Measurements from ENCODE around the gene CNPY2. TPM values are rescaled to one million over a fixed set of nuclear protein-coding genes. Genes with fewer than 3 reads are reported as not detected.

CNPY2 gene
- total and polyA plus RNA-seq, 2 donors (not counting 3 experiments of a cell fraction or from before 2014, with no cell fraction given), result 183 to 256 TPM

DNA sequence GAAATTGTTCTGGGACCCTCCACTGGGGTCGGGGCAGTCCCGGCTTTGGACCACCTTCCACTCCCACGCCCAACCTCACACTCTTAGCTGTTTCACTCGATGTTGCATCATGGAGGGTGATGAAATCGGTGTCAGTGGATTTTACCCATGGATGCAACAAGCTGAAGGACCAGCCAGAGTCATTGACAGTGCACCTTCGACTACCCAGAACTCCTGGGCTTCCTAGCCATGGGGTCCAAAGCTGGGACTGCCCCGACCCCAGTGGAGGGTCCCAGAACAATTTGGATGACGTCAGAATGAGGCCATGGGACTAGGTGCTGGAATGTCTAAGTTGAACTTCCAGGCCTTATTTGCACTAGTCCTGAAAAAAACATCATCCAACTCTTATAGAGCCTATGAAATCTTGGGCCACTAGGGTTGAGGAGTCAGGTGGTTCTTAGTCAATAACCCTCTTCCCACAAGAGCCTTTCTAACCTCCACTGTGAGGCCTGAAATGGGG lies 22.0 kb upstream of the CNPY2 start:
- FAIRE-seq (no peak), DNase-seq (ENCODE audit: low read depth, low spot score) (no peak)
- no peaks in the 10 kb centered on the region for H3K9me3 ChIP-seq (replicated peaks; ENCODE audit: control insufficient read depth, insufficient read depth, low read length)
- no peak overlapping the region for H3K27ac ChIP-seq (ENCODE audit: insufficient read depth, low read depth, low read length)
- H3K9me1 ChIP-seq (replicated peaks; ENCODE audit: control insufficient read depth, extremely low read depth, insufficient read depth, low read length), result no peaks in the 10 kb centered on the region
- H2AFZ ChIP-seq (ENCODE audit: low read depth, low read length), result no peak overlapping the region
- H3K36me3 ChIP-seq (ENCODE audit: control insufficient read depth in 2 of 2, extremely low read depth in 1 of 2, insufficient read depth in 2 of 2, low read length in 2 of 2), result peaks cover 0 to 6% of the 10 kb centered on the region in 2 experiments
- no peaks in the 10 kb centered on the region for H3K79me2 ChIP-seq (ENCODE audit: control insufficient read depth, insufficient read depth, low read length)
- H4K20me1 ChIP-seq (replicated peaks; ENCODE audit: control insufficient read depth, extremely low read depth, insufficient read depth, low read length), result no peaks in the 10 kb centered on the region
- no peak overlapping the region for H3K9ac ChIP-seq (replicated peaks; ENCODE audit: extremely low read depth, insufficient read depth, low read length)
- no peak overlapping the region for H3K4me2 ChIP-seq (ENCODE audit: insufficient read depth, low read length)
- dilution Hi-C loops (cut with MboI; ENCODE audit: extremely low pct_ligation_motif_present, low sequenced_read_pairs) (no loop called here), intact Hi-C loops (cut with micrococcal nuclease) (no loop called here)
- H3K4me1 ChIP-seq (ENCODE audit: control insufficient read depth, extremely low read depth, insufficient read depth, low read length), result peaks cover 14% of the 10 kb centered on the region
- ChIA-PET CTCF (interaction anchor here (0.9 to 1.3 kb wide), 3 partner anchors 11 to 126 kb away, joined by 3 read pairs; no protein-coding TSS in a partner anchor), POLR2A (no interaction called here)
- no TSS peak for BruUV-seq (replicated peaks)
- H3K4me3 ChIP-seq (replicated peaks in 1 of 3; ENCODE audit: insufficient read depth in 1 of 3, low read depth in 1 of 3, low read length in 3 of 3), result no peak overlapping the region
- TF ChIP-seq GATA2 (IDR thresholded peaks at IDR 0.05; ENCODE audit: insufficient read depth, insufficient read length, low read depth, low read length), result no peak
- no peak for TF ChIP-seq MAX (IDR thresholded peaks at IDR 0.05; ENCODE audit: insufficient read depth, insufficient read length)
- no peak for TF ChIP-seq POLR2AphosphoS5 (IDR thresholded peaks at IDR 0.05; ENCODE audit: insufficient read depth, low read depth, low read length)
- no peak for TF ChIP-seq MYC (IDR thresholded peaks at IDR 0.05; ENCODE audit: low read depth, low read length)
- TF ChIP-seq FOS (IDR thresholded peaks at IDR 0.05; ENCODE audit: borderline replicate concordance, insufficient read depth, low read length), result no peak
- TF ChIP-seq EZH2 (IDR thresholded peaks at IDR 0.05; ENCODE audit: borderline replicate concordance, low read depth, low read length, severe bottlenecking), result no peak
- TF ChIP-seq JUN (IDR thresholded peaks at IDR 0.05; ENCODE audit: borderline replicate concordance, insufficient read depth, insufficient read length, low read depth), result no peak
- no peak for TF ChIP-seq POLR2A (IDR thresholded peaks at IDR 0.05; ENCODE audit: low read depth, low read length)
- TF ChIP-seq, protein P1, sequence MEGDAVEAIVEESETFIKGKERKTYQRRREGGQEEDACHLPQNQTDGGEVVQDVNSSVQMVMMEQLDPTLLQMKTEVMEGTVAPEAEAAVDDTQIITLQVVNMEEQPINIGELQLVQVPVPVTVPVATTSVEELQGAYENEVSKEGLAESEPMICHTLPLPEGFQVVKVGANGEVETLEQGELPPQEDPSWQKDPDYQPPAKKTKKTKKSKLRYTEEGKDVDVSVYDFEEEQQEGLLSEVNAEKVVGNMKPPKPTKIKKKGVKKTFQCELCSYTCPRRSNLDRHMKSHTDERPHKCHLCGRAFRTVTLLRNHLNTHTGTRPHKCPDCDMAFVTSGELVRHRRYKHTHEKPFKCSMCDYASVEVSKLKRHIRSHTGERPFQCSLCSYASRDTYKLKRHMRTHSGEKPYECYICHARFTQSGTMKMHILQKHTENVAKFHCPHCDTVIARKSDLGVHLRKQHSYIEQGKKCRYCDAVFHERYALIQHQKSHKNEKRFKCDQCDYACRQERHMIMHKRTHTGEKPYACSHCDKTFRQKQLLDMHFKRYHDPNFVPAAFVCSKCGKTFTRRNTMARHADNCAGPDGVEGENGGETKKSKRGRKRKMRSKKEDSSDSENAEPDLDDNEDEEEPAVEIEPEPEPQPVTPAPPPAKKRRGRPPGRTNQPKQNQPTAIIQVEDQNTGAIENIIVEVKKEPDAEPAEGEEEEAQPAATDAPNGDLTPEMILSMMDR (IDR thresholded peaks at IDR 0.05; ENCODE audit: extremely low read depth in 1 of 2, insufficient read depth in 1 of 2, low read depth in 1 of 2, low read length in 2 of 2), result no peak
- no peaks in the 10 kb centered on the region for H3K27me3 ChIP-seq (ENCODE audit: control insufficient read depth in 2 of 2, insufficient read depth in 2 of 2, low read length in 2 of 2)
